Left lung (tissue), 10 donors: ENCODE data around the gene ADGRB3. TPM values are rescaled to one million over a fixed set of nuclear protein-coding genes. Genes with fewer than 3 reads are reported as not detected.

Experiments
- ATAC-seq: fragments of 200-7000 bp; cut with Tn5 transposase; one replicate; pipeline ENCODE4 v1.9.1; 2020; ENCODE audit warnings: moderate library complexity
- DNase-seq, 4 donors: peaks; one replicate each; pipeline ENCODE4 v3.0.0-alpha.2; 2013 to 2020
- H3K27ac ChIP-seq, 2 donors: fragments of 200-600 bp; sonication (generic) in 1 of 2; one replicate each; pipeline versions ENCODE4 v1.5.0 to v1.8.0; 2020 to 2021
- H3K27me3 ChIP-seq, 2 donors: fragments of 200-600 bp; sonication (generic) in 1 of 2; one replicate each; pipeline versions ENCODE4 v1.5.0 to v1.8.0; 2020 to 2021
- H3K36me3 ChIP-seq, 2 donors: fragments of 200-600 bp; sonication (generic) in 1 of 2; one replicate each; pipeline versions ENCODE4 v1.5.0 to v1.8.0; 2020 to 2021
- H3K4me1 ChIP-seq, 2 donors: fragments of 200-600 bp; one replicate each; pipeline ENCODE4 v1.8.0; 2021
- H3K4me3 ChIP-seq, 2 donors: fragments of 200-600 bp; sonication (generic) in 1 of 2; one replicate each; pipeline versions ENCODE4 v1.5.0 to v1.8.0; 2020 to 2021; ENCODE audit warnings: mild to moderate bottlenecking in 1 of 2
- H3K9me3 ChIP-seq, 2 donors: fragments of 200-600 bp; sonication (generic) in 1 of 2; one replicate each; pipeline versions ENCODE4 v1.5.0 to v1.8.0; 2020 to 2021
- CTCF ChIP-seq, 2 donors: fragments of 200-600 bp; sonication (generic) in 1 of 2; IDR thresholded peaks; one replicate each; pipeline versions ENCODE4 v1.5.0 to v1.8.0; 2021; ENCODE audit warnings: antibody characterized with exemption in 2 of 2
- intact Hi-C, 2 donors: fragments of 100-400 bp; cut with DNase I; formaldehyde crosslinking; loops; one replicate each; pipeline versions ENCODE4 v1.11.2 to v1.14.2; 2022
- polyA plus RNA-seq, 6 donors: library from polyadenylated mRNA; unstranded; fragments of 120-200 nt; gene quantifications; one replicate each; pipeline ENCODE4 v1.2.1, GENCODE V29; 2013; ENCODE audit not compliant: insufficient read length in 6 of 6
- total RNA-seq, 2 donors: library from RNA; stranded (reverse); fragmentation: NEBNext Ultra II Directional; extraction: Animal tissue kit (Norgen Biotek cat#: 25700); gene quantifications; one replicate each; pipeline ENCODE4 v1.2.1, GENCODE V29; 2021
- donor health status: DM: no; HTN: yes; CAD: no.
- donor health status: DM: no; HTN: no; CAD: no.

The ADGRB3 gene
- total and polyA plus RNA-seq, 8 donors: 2.0 to 22.4 (median 13.7) TPM

GRCh38 chr6:69022993-69023392 is 387.9 kb downstream of the ADGRB3 start:
- Histone ChIP-seq H3K9me3 (no peaks in the 10 kb centered on the region), H3K4me1 (no peaks in the 10 kb centered on the region), H3K27me3 (no peaks in the 10 kb centered on the region), H3K36me3 (no peaks in the 10 kb centered on the region), H3K27ac (no peak overlapping the region), H3K4me3 (no peak overlapping the region)
- no peak for TF ChIP-seq CTCF (IDR thresholded peaks at IDR 0.05)
- intact Hi-C loops: no loop called here
- DNase-seq (no peak), ATAC-seq (no peak)

DNA sequence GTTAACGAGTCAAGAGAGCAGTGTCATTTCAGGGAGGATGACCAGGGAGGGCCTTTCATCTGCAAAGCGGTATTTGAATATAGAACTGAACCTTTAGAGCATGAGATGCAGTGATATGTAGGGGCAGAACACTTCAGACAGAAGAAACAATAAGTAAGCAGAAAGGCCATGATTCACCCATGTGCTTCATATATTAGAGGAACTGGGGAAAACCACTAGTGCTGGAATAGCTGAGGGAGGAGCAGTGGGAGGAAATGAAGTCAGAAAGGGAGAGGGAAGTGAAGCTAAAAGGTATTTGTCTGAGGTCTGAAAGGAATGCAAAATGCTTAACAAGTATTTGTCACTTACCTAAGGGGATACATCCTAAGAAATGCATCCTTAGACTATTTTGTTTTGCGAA is 391.2 kb downstream of the ADGRB3 start:
- TF ChIP-seq CTCF (IDR thresholded peaks at IDR 0.05): no peak
- intact Hi-C loops: no loop called here
- H3K36me3 ChIP-seq: no peaks in the 10 kb centered on the region
- H3K4me3 ChIP-seq: no peak overlapping the region
- no peaks in the 10 kb centered on the region for H3K9me3 ChIP-seq
- ATAC-seq (no peak), DNase-seq (no peak)
- no peaks in the 10 kb centered on the region for H3K4me1 ChIP-seq
- H3K27ac ChIP-seq: no peak overlapping the region
- no peaks in the 10 kb centered on the region for H3K27me3 ChIP-seq

GRCh38 chr6:69026715-69027114 is 391.6 kb downstream of the ADGRB3 start:
- intact Hi-C loops: no loop called here
- DNase-seq (no peak), ATAC-seq (no peak)
- TF ChIP-seq CTCF (IDR thresholded peaks at IDR 0.05): no peak
- H3K4me3 ChIP-seq: no peak overlapping the region
- no peaks in the 10 kb centered on the region for H3K9me3 ChIP-seq
- no peaks in the 10 kb centered on the region for H3K36me3 ChIP-seq
- H3K27me3 ChIP-seq: no peaks in the 10 kb centered on the region
- no peaks in the 10 kb centered on the region for H3K4me1 ChIP-seq
- H3K27ac ChIP-seq: no peak overlapping the region

DNA sequence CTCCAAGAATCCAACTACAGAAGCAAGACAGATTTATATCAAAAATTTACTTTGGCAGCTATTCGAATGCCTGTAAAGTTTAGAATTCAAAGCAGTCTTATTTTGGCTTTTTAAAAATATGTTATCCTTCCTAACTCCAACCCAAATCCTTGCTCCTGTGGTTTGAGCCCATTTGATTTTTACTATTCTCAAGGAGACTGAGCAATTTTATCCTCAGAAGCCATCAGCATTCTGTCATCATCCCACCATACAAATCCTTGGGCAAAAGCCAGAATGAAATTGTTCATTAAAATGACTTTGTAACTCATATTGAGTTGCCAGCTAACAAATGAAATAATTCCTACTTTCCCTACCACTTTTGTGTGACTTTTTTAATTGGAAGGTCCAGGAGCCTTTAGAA is 392.8 kb downstream of the ADGRB3 start:
- H3K4me3 ChIP-seq: no peak overlapping the region
- DNase-seq (no peak), ATAC-seq (no peak)
- no peaks in the 10 kb centered on the region for H3K9me3 ChIP-seq
- no peak for TF ChIP-seq CTCF (IDR thresholded peaks at IDR 0.05)
- no peaks in the 10 kb centered on the region for H3K36me3 ChIP-seq
- no peaks in the 10 kb centered on the region for H3K27me3 ChIP-seq
- intact Hi-C loops: no loop called here
- no peak overlapping the region for H3K27ac ChIP-seq
- H3K4me1 ChIP-seq: no peaks in the 10 kb centered on the region

DNA sequence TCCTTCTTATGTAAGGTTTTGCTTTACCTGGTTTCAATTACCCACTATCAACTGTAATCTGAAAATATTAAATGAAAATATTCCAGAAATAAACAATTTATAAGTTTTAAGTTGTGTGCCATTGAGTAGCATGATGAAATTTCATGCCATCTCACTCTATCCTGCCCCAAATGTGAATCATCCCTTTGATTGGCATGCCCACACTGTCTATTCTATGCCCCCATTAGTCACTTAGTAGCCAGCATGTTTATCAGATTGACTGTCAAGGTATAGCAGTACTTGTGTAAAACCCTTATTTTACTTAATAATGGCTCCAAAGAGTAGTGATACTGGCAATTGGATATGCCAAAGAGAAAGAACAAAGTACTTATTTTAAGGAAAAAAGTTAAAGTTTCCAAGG is 403.8 kb downstream of the ADGRB3 start:
- no peaks in the 10 kb centered on the region for H3K4me1 ChIP-seq
- DNase-seq (no peak), ATAC-seq (no peak)
- no peaks in the 10 kb centered on the region for H3K36me3 ChIP-seq
- no peaks in the 10 kb centered on the region for H3K9me3 ChIP-seq
- intact Hi-C loops: no loop called here
- H3K27ac ChIP-seq: no peak overlapping the region
- no peak for TF ChIP-seq CTCF (IDR thresholded peaks at IDR 0.05)
- H3K27me3 ChIP-seq: no peaks in the 10 kb centered on the region
- H3K4me3 ChIP-seq: no peak overlapping the region
